Keratinocyte (primary cell): Measurements from ENCODE around the gene PDIA6. TPM values are rescaled to one million over a fixed set of nuclear protein-coding genes. Genes with fewer than 3 reads are reported as not detected.

Experiments used
- DNase-seq: peaks from one replicate; pipeline ENCODE4 v3.0.0-alpha.2; 2011; ENCODE audit warnings: low read depth, missing footprints, low spot score
- FAIRE-seq: peaks from 2 replicates; lab custom pipeline; 2011; peaks lifted over from hg19 to GRCh38; lab: Jason Lieb, UNC
- H2AFZ ChIP-seq: 2 replicates; pipeline ENCODE4 v1.6.0; 2012; ENCODE audit warnings: low read length, control low read depth, inconsistent platforms; ENCODE audit not compliant: control insufficient read depth
- H3K27ac ChIP-seq: 2 replicates; pipeline ENCODE4 v1.5.1; 2011; ENCODE audit warnings: low read length; ENCODE audit not compliant: control insufficient read depth, insufficient read depth
- H3K27me3 ChIP-seq: 3 replicates; pipeline ENCODE4 v1.6.0; 2011; ENCODE audit warnings: low read length; ENCODE audit not compliant: control insufficient read depth, insufficient read depth; ENCODE audit errors: extremely low read depth
- H3K36me3 ChIP-seq, 2 experiments: 2 replicates in 1 of 2; 3 replicates in 1 of 2; pipeline ENCODE4 v1.5.1; 2011; ENCODE audit warnings: low read length in 2 of 2, mild to moderate bottlenecking in 1 of 2; ENCODE audit not compliant: control insufficient read depth in 2 of 2, insufficient read depth in 2 of 2; ENCODE audit errors: extremely low read depth in 1 of 2
- H3K4me1 ChIP-seq: 3 replicates; pipeline ENCODE4 v1.5.1; 2011; ENCODE audit warnings: low read length; ENCODE audit not compliant: control insufficient read depth, insufficient read depth; ENCODE audit errors: extremely low read depth
- H3K4me2 ChIP-seq: 3 replicates; pipeline ENCODE4 v1.6.0; 2011; ENCODE audit warnings: low read depth, low read length; ENCODE audit not compliant: control insufficient read depth, insufficient read depth; ENCODE audit errors: extremely low read depth
- H3K4me3 ChIP-seq, 3 experiments: fragments of 200-600 bp in 1 of 3; sonication (generic) in 1 of 3; 2 replicates in 2 of 3; 3 replicates in 1 of 3; pipeline ENCODE4 v1.5.1; 2011 to 2016; ENCODE audit warnings: low read length in 3 of 3, mild to moderate bottlenecking in 3 of 3, control low read depth in 2 of 3, inconsistent platforms in 1 of 3, low read depth in 1 of 3, mixed read lengths in 1 of 3, mixed run types in 1 of 3, moderate library complexity in 1 of 3; ENCODE audit not compliant: control insufficient read depth in 2 of 3, insufficient read depth in 2 of 3; ENCODE audit errors: extremely low read depth in 1 of 3
- H3K79me2 ChIP-seq: 2 replicates; pipeline ENCODE4 v1.6.0; 2012; ENCODE audit warnings: low read length; ENCODE audit not compliant: control insufficient read depth, insufficient read depth
- H3K9ac ChIP-seq: 3 replicates; pipeline ENCODE4 v1.6.0; 2011; ENCODE audit warnings: low read length; ENCODE audit not compliant: control insufficient read depth, insufficient read depth; ENCODE audit errors: extremely low read depth
- H3K9me1 ChIP-seq: 3 replicates; pipeline ENCODE4 v1.6.0; 2011; ENCODE audit warnings: low read length; ENCODE audit not compliant: control insufficient read depth, insufficient read depth; ENCODE audit errors: extremely low read depth
- H3K9me3 ChIP-seq: 2 replicates; pipeline ENCODE4 v1.5.1; 2012; ENCODE audit warnings: low read depth, low read length; ENCODE audit not compliant: control insufficient read depth
- H4K20me1 ChIP-seq: 3 replicates; pipeline ENCODE4 v1.6.0; 2011; ENCODE audit warnings: low read length; ENCODE audit not compliant: control insufficient read depth, insufficient read depth; ENCODE audit errors: extremely low read depth
- CTCF ChIP-seq, 3 experiments: IDR thresholded peaks in 1 of 3; conservative IDR thresholded peaks in 1 of 3; optimal IDR thresholded peaks in 1 of 3; 2 replicates in 2 of 3; 3 replicates in 1 of 3; pipeline versions ENCODE3 to v1.5.1; 2011; ENCODE audit warnings: low read length in 3 of 3, mild to moderate bottlenecking in 3 of 3, moderate library complexity in 2 of 3, control low read depth in 1 of 3, inconsistent platforms in 1 of 3; ENCODE audit not compliant: insufficient read depth in 2 of 3; ENCODE audit errors: extremely low read depth in 1 of 3
- EZH2 ChIP-seq: IDR thresholded peaks from one replicate; pipeline ENCODE4 v1.6.1; 2012; ENCODE audit warnings: inconsistent platforms, mild to moderate bottlenecking, low read length, moderate library complexity
- dilution Hi-C: fragments of 300-500 bp; cut with MboI; formaldehyde crosslinking; loops from one replicate; pipeline ENCODE4 v1.7.0; 2020; ENCODE audit warnings: low sequenced_read_pairs; ENCODE audit not compliant: extremely low pct_ligation_motif_present
- polyA plus RNA-seq, 5 experiments: library from polyadenylated mRNA; depleted of rRNA in 3 of 5; stranded (reverse) in 3 of 5; stranded (forward) in 1 of 5; unstranded in 1 of 5; fragments of >200 nt; gene quantifications; 1 replicate in 1 of 5; 2 replicates in 3 of 5; 3 replicates in 1 of 5; pipeline versions ENCODE4 v1.2.1 to v1.2.3, GENCODE V29; 2011 to 2012; ENCODE audit warnings: missing spikeins in 2 of 5, low read depth in 1 of 5, low replicate concordance in 1 of 5

Gene PDIA6
- polyA plus RNA-seq, 1 donor (not counting 4 experiments of a cell fraction or from before 2014, with no cell fraction given) = 310 TPM

GRCh38 chr2:10860081-10860813 lies 47.7 kb upstream of the PDIA6 start:
- FAIRE-seq (no peak), DNase-seq (no peak)
- H3K27me3 ChIP-seq = peaks cover 14% of the 10 kb centered on the region

GRCh38 chr2:10859278-10859677 lies 46.7 kb upstream of the PDIA6 start:
- H3K79me2 ChIP-seq = no peaks in the 10 kb centered on the region
- no peak overlapping the region for H3K9ac ChIP-seq
- H3K27ac ChIP-seq = no peak overlapping the region
- H3K36me3 ChIP-seq = no peaks in the 10 kb centered on the region
- H3K9me3 ChIP-seq = no peaks in the 10 kb centered on the region
- no peak overlapping the region for H3K4me3 ChIP-seq
- H3K4me2 ChIP-seq = no peak overlapping the region
- DNase-seq (no peak), FAIRE-seq (no peak)
- H3K4me1 ChIP-seq = no peaks in the 10 kb centered on the region
- no peaks in the 10 kb centered on the region for H3K9me1 ChIP-seq
- peaks cover 14% of the 10 kb centered on the region for H3K27me3 ChIP-seq
- dilution Hi-C loops = no loop called here
- H2AFZ ChIP-seq = no peak overlapping the region
- TF ChIP-seq EZH2 = no peak
- no peak for TF ChIP-seq CTCF (optimal IDR thresholded peaks at IDR 0.05 in 1 of 3, IDR thresholded peaks at IDR 0.05 in 1 of 3, conservative IDR thresholded peaks at IDR 0.05 in 1 of 3; ENCODE audit: extremely low read depth in 1 of 3, insufficient read depth in 2 of 3, low read length in 3 of 3)
- no peaks in the 10 kb centered on the region for H4K20me1 ChIP-seq

More at GRCh38 chr2:10860081-10860813, 47.7 kb upstream of the PDIA6 start:
- H3K36me3 ChIP-seq = no peaks in the 10 kb centered on the region
- no peaks in the 10 kb centered on the region for H3K9me3 ChIP-seq
- H3K9me1 ChIP-seq = no peaks in the 10 kb centered on the region
- H3K27ac ChIP-seq = no peak overlapping the region
- H3K4me1 ChIP-seq = no peaks in the 10 kb centered on the region
- no peak overlapping the region for H3K4me2 ChIP-seq
- H4K20me1 ChIP-seq = no peaks in the 10 kb centered on the region
- H3K79me2 ChIP-seq = no peaks in the 10 kb centered on the region
- H3K9ac ChIP-seq = no peak overlapping the region
- no peak overlapping the region for H2AFZ ChIP-seq
- no peak overlapping the region for H3K4me3 ChIP-seq
- dilution Hi-C loops = no loop called here
- TF ChIP-seq EZH2 = no peak
- no peak for TF ChIP-seq CTCF (optimal IDR thresholded peaks at IDR 0.05 in 1 of 3, IDR thresholded peaks at IDR 0.05 in 1 of 3, conservative IDR thresholded peaks at IDR 0.05 in 1 of 3; ENCODE audit: extremely low read depth in 1 of 3, insufficient read depth in 2 of 3, low read length in 3 of 3)
